WTC11 (cell line): ENCODE data around the gene ZNF433.

ENCODE experiments used
- IRF1 ChIP-seq: sonication (generic); formaldehyde crosslinking; IDR thresholded peaks from 2 replicates; pipeline ENCODE4 v1.8.0; 2023; ENCODE audit warnings: missing genetic modification reagents
- MXD4 ChIP-seq: fragments of 250-450 bp; sonication (Bioruptor Pico); IDR thresholded peaks from 2 replicates; pipeline ENCODE4 v1.8.0; 2021; ENCODE audit warnings: mild to moderate bottlenecking, moderate library complexity, borderline replicate concordance
- RELA ChIP-seq: sonication (generic); formaldehyde crosslinking; IDR thresholded peaks from 2 replicates; pipeline ENCODE4 v1.8.1; 2022; ENCODE audit warnings: missing genetic modification reagents, mild to moderate bottlenecking, borderline replicate concordance
- TF ChIP-seq, protein P1 (sequence below): fragments of 200-600 bp; IDR thresholded peaks from 2 replicates; pipeline ENCODE4 v1.8.0; 2022; ENCODE audit warnings: antibody characterized with exemption
- TF ChIP-seq, protein P2 (sequence below): sonication (generic); formaldehyde crosslinking; IDR thresholded peaks from 2 replicates; pipeline ENCODE4 v1.8.0; 2022; ENCODE audit warnings: mild to moderate bottlenecking, missing genetic modification reagents

DNA sequence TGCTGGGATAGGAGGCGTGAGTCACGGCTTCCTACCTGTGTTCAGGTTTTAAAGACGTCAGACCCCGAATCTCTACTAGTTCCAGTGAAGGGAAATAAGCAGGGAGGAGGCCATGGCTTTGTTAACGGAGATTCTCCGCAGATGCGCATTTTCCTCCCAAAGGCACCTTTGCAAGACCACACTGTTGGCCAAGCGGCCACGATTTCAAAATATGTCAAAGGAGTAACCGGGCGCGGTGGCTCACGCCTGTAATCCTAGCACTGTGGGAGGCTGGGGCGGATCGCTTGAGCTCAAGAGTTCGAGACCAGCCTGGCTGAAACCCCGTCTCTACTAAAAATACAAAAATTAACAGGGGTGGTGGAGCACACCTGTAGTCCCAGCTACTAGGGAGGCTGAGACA, 48.7 kb downstream of the ZNF433 start:
- TF ChIP-seq, protein P1, sequence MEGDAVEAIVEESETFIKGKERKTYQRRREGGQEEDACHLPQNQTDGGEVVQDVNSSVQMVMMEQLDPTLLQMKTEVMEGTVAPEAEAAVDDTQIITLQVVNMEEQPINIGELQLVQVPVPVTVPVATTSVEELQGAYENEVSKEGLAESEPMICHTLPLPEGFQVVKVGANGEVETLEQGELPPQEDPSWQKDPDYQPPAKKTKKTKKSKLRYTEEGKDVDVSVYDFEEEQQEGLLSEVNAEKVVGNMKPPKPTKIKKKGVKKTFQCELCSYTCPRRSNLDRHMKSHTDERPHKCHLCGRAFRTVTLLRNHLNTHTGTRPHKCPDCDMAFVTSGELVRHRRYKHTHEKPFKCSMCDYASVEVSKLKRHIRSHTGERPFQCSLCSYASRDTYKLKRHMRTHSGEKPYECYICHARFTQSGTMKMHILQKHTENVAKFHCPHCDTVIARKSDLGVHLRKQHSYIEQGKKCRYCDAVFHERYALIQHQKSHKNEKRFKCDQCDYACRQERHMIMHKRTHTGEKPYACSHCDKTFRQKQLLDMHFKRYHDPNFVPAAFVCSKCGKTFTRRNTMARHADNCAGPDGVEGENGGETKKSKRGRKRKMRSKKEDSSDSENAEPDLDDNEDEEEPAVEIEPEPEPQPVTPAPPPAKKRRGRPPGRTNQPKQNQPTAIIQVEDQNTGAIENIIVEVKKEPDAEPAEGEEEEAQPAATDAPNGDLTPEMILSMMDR = no peak
- TF ChIP-seq, protein P2, sequence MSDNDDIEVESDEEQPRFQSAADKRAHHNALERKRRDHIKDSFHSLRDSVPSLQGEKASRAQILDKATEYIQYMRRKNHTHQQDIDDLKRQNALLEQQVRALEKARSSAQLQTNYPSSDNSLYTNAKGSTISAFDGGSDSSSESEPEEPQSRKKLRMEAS (CRISPR knock-in tag) = no peak
- no peak for TF ChIP-seq IRF1 (CRISPR knock-in tag)
- no peak for TF ChIP-seq MXD4 (CRISPR knock-in tag)
- no peak for TF ChIP-seq RELA (CRISPR knock-in tag)
